Gastroesophageal sphincter (tissue), 4 donors: ENCODE measurements around the gene SSNA1. TPM values are rescaled to one million over a fixed set of nuclear protein-coding genes. Genes with fewer than 3 reads are reported as not detected.

Experiments
- ATAC-seq: fragments of 150-250 bp; one replicate; pipeline ENCODE4 v1.9.1; 2016; ENCODE audit warnings: mild to moderate bottlenecking, moderate library complexity
- H3K27ac ChIP-seq, 4 donors: fragments of 200-600 bp; sonication (generic) in 3 of 4; 1 replicate in 3 of 4; 2 replicates in 1 of 4; pipeline ENCODE4 v1.5.1; 2016 to 2019
- H3K27me3 ChIP-seq: fragments of 200-600 bp; sonication (generic); one replicate; pipeline ENCODE4 v1.5.1; 2019
- H3K36me3 ChIP-seq, 2 donors: fragments of 200-600 bp; sonication (generic); one replicate each; pipeline ENCODE4 v1.5.1; 2019; ENCODE audit warnings: control low read depth in 1 of 2
- H3K4me1 ChIP-seq, 3 donors: fragments of 200-600 bp; sonication (generic); 1 replicate in 2 of 3; 2 replicates in 1 of 3; pipeline ENCODE4 v1.5.1; 2016 to 2019; ENCODE audit warnings: control low read depth in 2 of 3
- H3K4me3 ChIP-seq, 2 donors: fragments of 200-600 bp; sonication (generic); one replicate each; pipeline ENCODE4 v1.5.1; 2019; ENCODE audit warnings: mild to moderate bottlenecking in 1 of 2, moderate library complexity in 1 of 2
- H3K9me3 ChIP-seq, 3 donors: fragments of 200-600 bp; sonication (generic); one replicate each; pipeline ENCODE4 v1.5.1; 2017 to 2019; ENCODE audit warnings: control low read depth in 2 of 3
- CTCF ChIP-seq, 4 experiments: fragments of 200-600 bp in 2 of 4; fragments of 450-650 bp in 2 of 4; sonication (generic) in 1 of 4; IDR thresholded peaks; one replicate each; pipeline ENCODE4 v1.5.1; 2017 to 2019; ENCODE audit warnings: antibody characterized with exemption in 4 of 4, mild to moderate bottlenecking in 2 of 4, moderate library complexity in 2 of 4
- EP300 ChIP-seq: sonication (generic); formaldehyde crosslinking; IDR thresholded peaks from one replicate; pipeline ENCODE4 v1.6.1; 2017; ENCODE audit warnings: antibody characterized with exemption, mild to moderate bottlenecking
- POLR2A ChIP-seq, 2 donors: fragments of 450-650 bp; IDR thresholded peaks; one replicate each; pipeline ENCODE4 v1.6.1; 2017; ENCODE audit warnings: antibody characterized with exemption in 2 of 2, mild to moderate bottlenecking in 2 of 2, moderate library complexity in 1 of 2
- POLR2AphosphoS5 ChIP-seq: sonication (generic); formaldehyde crosslinking; IDR thresholded peaks from one replicate; pipeline ENCODE4 v1.6.1; 2017; ENCODE audit warnings: antibody characterized with exemption
- WGBS, 2 donors: methylation state at CpG; one replicate each; pipeline ENCODE4 v1.1.5; 2018; ENCODE audit warnings: low coverage in 1 of 2; 5-methylcytosine and 5-hydroxymethylcytosine counted together
- total RNA-seq, 4 donors: library from RNA; depleted of rRNA; stranded (reverse); fragments of >200 nt; gene quantifications; one replicate each; pipeline ENCODE4 v1.1.0, GENCODE V29; 2016

Gene SSNA1
- total RNA-seq, 4 donors from 2014 or later, result 56.8 to 99.0 (median 73.8) TPM

GRCh38 chr9:137141050-137141810, 47.2 kb upstream of the SSNA1 start:
- H3K36me3 ChIP-seq, result no peaks in the 10 kb centered on the region
- no CpG with 5 or more reads among the region's 17 CpGs for WGBS, 2 donors
- H3K9me3 ChIP-seq, result no peaks in the 10 kb centered on the region
- H3K4me3 ChIP-seq, result no peak overlapping the region
- ATAC-seq, result no peak
- H3K4me1 ChIP-seq, result peaks cover 0 to 18% (median 3%) of the 10 kb centered on the region in 3 donors
- TF ChIP-seq CTCF (IDR thresholded peaks at IDR 0.05) (no peak), POLR2A (IDR thresholded peaks at IDR 0.05) (no peak), EP300 (no peak), POLR2AphosphoS5 (no peak)
- H3K27ac ChIP-seq, result no peak overlapping the region
- peaks cover 94% of the 10 kb centered on the region for H3K27me3 ChIP-seq

GRCh38 chr9:137141976-137142936, 46.2 kb upstream of the SSNA1 start:
- Histone ChIP-seq H3K4me1 (peaks cover 0 to 18% (median 3%) of the 10 kb centered on the region in 3 donors), H3K4me3 (no peak overlapping the region), H3K36me3 (no peaks in the 10 kb centered on the region), H3K9me3 (no peaks in the 10 kb centered on the region), H3K27me3 (peaks cover 94% of the 10 kb centered on the region), H3K27ac (no peak overlapping the region)
- no peak for TF ChIP-seq CTCF (IDR thresholded peaks at IDR 0.05)
- TF ChIP-seq POLR2AphosphoS5, result no peak
- TF ChIP-seq EP300, result no peak
- TF ChIP-seq POLR2A (IDR thresholded peaks at IDR 0.05), result no peak
- ATAC-seq, result no peak
- WGBS, 2 donors, result 65 to 94% methylated on average over 3 to 22 of the region's 24 CpGs

- no peak overlapping the region for H3K27ac ChIP-seq
- no CpG with 5 or more reads among the region's 4 CpGs for WGBS, 2 donors
- peaks cover 0 to 12% (median 3%) of the 10 kb centered on the region in 3 donors for H3K4me1 ChIP-seq
- TF ChIP-seq CTCF (IDR thresholded peaks at IDR 0.05) (no peak), POLR2AphosphoS5 (no peak), POLR2A (IDR thresholded peaks at IDR 0.05) (no peak), EP300 (no peak)
- H3K36me3 ChIP-seq, result no peaks in the 10 kb centered on the region
- ATAC-seq, result no peak
- no peak overlapping the region for H3K4me3 ChIP-seq
- H3K27me3 ChIP-seq, result peaks cover 94% of the 10 kb centered on the region
- no peaks in the 10 kb centered on the region for H3K9me3 ChIP-seq
Measured at GRCh38 chr9:137143459-137143858, 45.0 kb upstream of the SSNA1 start.

- 45 to 66% methylated on average over 11 to 16 of the region's 49 CpGs for WGBS, 2 donors
- Histone ChIP-seq H3K27ac (no peak overlapping the region), H3K9me3 (no peaks in the 10 kb centered on the region), H3K4me3 (no peak overlapping the region), H3K27me3 (peaks cover 94% of the 10 kb centered on the region), H3K36me3 (no peaks in the 10 kb centered on the region), H3K4me1 (no peaks in the 10 kb centered on the region)
- no peak for ATAC-seq
- no peak for TF ChIP-seq POLR2AphosphoS5
- no peak for TF ChIP-seq EP300
- no peak for TF ChIP-seq CTCF (IDR thresholded peaks at IDR 0.05)
- no peak for TF ChIP-seq POLR2A (IDR thresholded peaks at IDR 0.05)
Measured at GRCh38 chr9:137145731-137146526, 42.5 kb upstream of the SSNA1 start.
